CD8-positive, alpha-beta memory T cell (primary cell): Measurements from ENCODE around the gene CMYA5. TPM values are rescaled to one million over a fixed set of nuclear protein-coding genes. Genes with fewer than 3 reads are reported as not detected.

Experiments
- CTCF ChIA-PET: fragments of 350-600 bp; sonication (Branson Sonifier 250); formaldehyde crosslinking; loops from one replicate; lab custom pipeline; 2021; ENCODE audit warnings: antibody characterized with exemption; lab: Charles Lee
- POLR2A ChIA-PET: fragments of 350-600 bp; sonication (Branson Sonifier 250); formaldehyde crosslinking; loops from one replicate; lab custom pipeline; 2021; ENCODE audit warnings: antibody characterized with exemption; lab: Charles Lee
- DNase-seq, 5 donors: peaks; one replicate each; pipeline versions ENCODE4 v3.0.0 to v3.0.0-alpha.2; 2020 to 2022; ENCODE audit warnings: mixed read lengths in 1 of 5
- H3K27ac ChIP-seq: one replicate; pipeline ENCODE4 v1.7.0; 2013; ENCODE audit warnings: low read depth, mild to moderate bottlenecking, low read length, moderate library complexity
- H3K27me3 ChIP-seq: 2 replicates; pipeline ENCODE4 v1.7.0; 2013; ENCODE audit warnings: low read length, mild to moderate bottlenecking; ENCODE audit not compliant: insufficient read depth, poor library complexity, severe bottlenecking
- H3K36me3 ChIP-seq: 2 replicates; pipeline ENCODE4 v1.7.0; 2013; ENCODE audit warnings: mild to moderate bottlenecking, low read length, moderate library complexity; ENCODE audit not compliant: insufficient read depth
- H3K4me1 ChIP-seq: 2 replicates; pipeline ENCODE4 v1.7.0; 2013; ENCODE audit warnings: mild to moderate bottlenecking, low read length, moderate library complexity; ENCODE audit not compliant: insufficient read depth
- H3K4me3 ChIP-seq: 2 replicates; pipeline ENCODE4 v1.7.0; 2013; ENCODE audit warnings: mild to moderate bottlenecking, low read length
- H3K9me3 ChIP-seq: 2 replicates; pipeline ENCODE4 v1.7.0; 2013; ENCODE audit warnings: mild to moderate bottlenecking, low read length
- H3K27ac Mint-ChIP-seq, 8 donors: one replicate each; pipeline ENCODE4 v1.8.0; 2020 to 2021; ENCODE audit warnings: mixed read lengths in 8 of 8, mild to moderate bottlenecking in 6 of 8, inconsistent platforms in 3 of 8, moderate library complexity in 3 of 8
- H3K27me3 Mint-ChIP-seq, 2 donors: one replicate each; pipeline ENCODE4 v1.8.0; 2020 to 2021; ENCODE audit warnings: mixed read lengths in 2 of 2, mild to moderate bottlenecking in 1 of 2, moderate library complexity in 1 of 2
- H3K36me3 Mint-ChIP-seq, 3 donors: one replicate each; pipeline ENCODE4 v1.8.0; 2020 to 2021; ENCODE audit warnings: mixed read lengths in 3 of 3, inconsistent platforms in 1 of 3, mild to moderate bottlenecking in 1 of 3
- H3K4me1 Mint-ChIP-seq, 3 donors: one replicate each; pipeline ENCODE4 v1.8.0; 2020 to 2021; ENCODE audit warnings: mixed read lengths in 3 of 3, inconsistent platforms in 1 of 3, mild to moderate bottlenecking in 1 of 3
- H3K4me3 Mint-ChIP-seq, 7 donors: one replicate each; pipeline ENCODE4 v1.8.0; 2020 to 2021; ENCODE audit warnings: mixed read lengths in 7 of 7, mild to moderate bottlenecking in 6 of 7, moderate library complexity in 4 of 7, inconsistent platforms in 2 of 7
- H3K9me3 Mint-ChIP-seq, 5 donors: one replicate each; pipeline ENCODE4 v1.8.0; 2020 to 2022; ENCODE audit warnings: mixed read lengths in 5 of 5, mild to moderate bottlenecking in 3 of 5, moderate library complexity in 2 of 5, inconsistent platforms in 1 of 5
- polyA plus RNA-seq: library from polyadenylated mRNA; unstranded; fragments of 300-500 nt; fragmentation: Illumina TruSeq; gene quantifications from one replicate; pipeline ENCODE4 v1.2.3, GENCODE V29; 2021
- total RNA-seq, 2 experiments: library from RNA; stranded (reverse); gene quantifications; one replicate each; pipeline ENCODE4 v1.2.3, GENCODE V29; 2021

The CMYA5 gene
- total and polyA plus RNA-seq, 3 experiments from 2014 or later: 0.10 to 0.16 TPM; not detected in 1

DNA sequence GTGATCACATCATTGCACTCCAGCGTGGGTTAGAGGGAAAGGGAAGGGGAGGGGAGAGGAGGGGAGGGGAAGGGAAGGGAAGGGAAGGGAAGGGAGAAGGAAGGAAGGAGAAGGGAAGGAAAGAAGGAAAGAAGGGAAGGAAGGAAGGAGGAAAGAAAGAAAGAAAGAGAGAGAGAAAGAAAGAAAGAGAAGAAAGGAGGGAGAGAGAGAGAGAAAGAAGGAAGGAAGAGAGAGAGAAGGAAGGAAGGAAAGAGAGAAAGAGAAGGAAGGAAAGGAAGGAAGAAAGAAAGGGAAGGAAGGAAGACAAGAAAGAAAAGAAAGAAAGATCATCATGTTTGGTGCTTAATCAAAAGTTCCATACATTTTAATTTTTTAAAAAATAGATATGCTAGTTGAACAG, 136.2 kb downstream of the CMYA5 start:
- no peaks in the 10 kb centered on the region for H3K9me3 ChIP-seq
- H3K4me3 ChIP-seq: no peak overlapping the region
- Mint-ChIP-seq H3K9me3 (peaks cover 0 to 3% (median 0%) of the 10 kb centered on the region in 5 donors), H3K4me3 (no peak overlapping the region), H3K27ac (no peak overlapping the region), H3K36me3 (peaks cover 0 to 2% (median 0%) of the 10 kb centered on the region in 3 donors), H3K4me1 (no peaks in the 10 kb centered on the region), H3K27me3 (peaks cover 6 to 39% of the 10 kb centered on the region in 2 donors)
- H3K4me1 ChIP-seq: no peaks in the 10 kb centered on the region
- no peak overlapping the region for H3K27ac ChIP-seq
- H3K36me3 ChIP-seq: no peaks in the 10 kb centered on the region
- DNase-seq: no peak
- H3K27me3 ChIP-seq: no peaks in the 10 kb centered on the region
- ChIA-PET CTCF (no interaction called here), POLR2A (no interaction called here)

DNA sequence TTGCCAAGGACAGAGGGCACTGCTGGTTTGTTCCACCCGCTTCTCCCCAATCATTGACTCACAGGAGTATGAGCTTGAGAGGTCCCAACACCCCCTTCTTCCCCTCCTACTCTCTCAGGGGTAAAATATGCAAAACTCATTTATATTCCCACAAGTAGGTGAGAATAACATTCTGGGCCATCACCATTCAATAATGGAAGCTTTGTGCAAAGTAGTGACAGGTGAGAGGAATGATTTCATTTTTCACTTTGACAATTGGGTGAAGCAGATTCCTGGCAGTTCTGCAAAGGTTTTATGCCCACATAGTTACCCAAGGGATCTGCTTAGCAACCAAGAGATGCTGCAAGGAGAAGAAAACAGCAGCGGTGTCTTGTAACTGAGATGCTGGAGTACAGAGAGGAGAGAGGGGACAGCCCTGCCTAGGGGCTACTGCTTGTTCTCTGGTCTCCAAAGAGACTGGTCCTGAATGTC, 137.6 kb downstream of the CMYA5 start:
- ChIA-PET POLR2A (no interaction called here), CTCF (no interaction called here)

DNA sequence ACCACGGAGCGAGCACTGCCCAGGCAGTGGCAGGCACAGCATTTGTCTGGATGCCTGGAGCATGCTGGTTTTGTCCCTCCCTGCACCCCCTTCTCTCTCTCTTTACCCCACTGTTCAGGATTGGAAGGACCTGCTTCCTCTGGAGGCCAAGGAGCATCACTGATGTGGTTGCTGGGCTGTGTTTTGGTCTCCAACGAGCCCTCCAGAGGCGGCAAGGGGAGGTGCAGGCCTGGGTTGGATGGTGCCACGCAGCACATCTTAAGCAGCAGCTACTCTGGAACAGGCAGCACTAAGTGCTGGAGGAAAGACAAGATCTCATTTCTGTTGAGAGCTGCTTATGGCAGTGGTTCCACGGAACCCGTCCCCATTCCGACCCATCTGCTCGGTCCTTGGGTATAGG, 139.6 kb downstream of the CMYA5 start:
- Mint-ChIP-seq H3K27me3 (peaks cover 6 to 31% of the 10 kb centered on the region in 2 donors), H3K4me3 (no peak overlapping the region), H3K36me3 (peaks cover 0 to 2% (median 0%) of the 10 kb centered on the region in 3 donors), H3K9me3 (no peaks in the 10 kb centered on the region), H3K27ac (no peak overlapping the region), H3K4me1 (no peaks in the 10 kb centered on the region)
- Histone ChIP-seq H3K36me3 (no peaks in the 10 kb centered on the region), H3K9me3 (no peaks in the 10 kb centered on the region), H3K4me1 (no peaks in the 10 kb centered on the region), H3K27me3 (no peaks in the 10 kb centered on the region), H3K27ac (no peak overlapping the region), H3K4me3 (no peak overlapping the region)
- DNase-seq: no peak
- ChIA-PET POLR2A (no interaction called here), CTCF (no interaction called here)

More for the DNA sequence above, 137.6 kb downstream of the CMYA5 start:
- Histone ChIP-seq H3K4me3 (no peak overlapping the region), H3K27me3 (no peaks in the 10 kb centered on the region), H3K4me1 (no peaks in the 10 kb centered on the region), H3K27ac (no peak overlapping the region), H3K36me3 (no peaks in the 10 kb centered on the region), H3K9me3 (no peaks in the 10 kb centered on the region)
- peaks cover 6 to 39% of the 10 kb centered on the region in 2 donors for H3K27me3 Mint-ChIP-seq
- H3K9me3 Mint-ChIP-seq: no peaks in the 10 kb centered on the region
- DNase-seq: no peak
- H3K4me1 Mint-ChIP-seq: no peaks in the 10 kb centered on the region
- peaks cover 0 to 2% (median 0%) of the 10 kb centered on the region in 3 donors for H3K36me3 Mint-ChIP-seq
- H3K27ac Mint-ChIP-seq: no peak overlapping the region
- no peak overlapping the region for H3K4me3 Mint-ChIP-seq

DNA sequence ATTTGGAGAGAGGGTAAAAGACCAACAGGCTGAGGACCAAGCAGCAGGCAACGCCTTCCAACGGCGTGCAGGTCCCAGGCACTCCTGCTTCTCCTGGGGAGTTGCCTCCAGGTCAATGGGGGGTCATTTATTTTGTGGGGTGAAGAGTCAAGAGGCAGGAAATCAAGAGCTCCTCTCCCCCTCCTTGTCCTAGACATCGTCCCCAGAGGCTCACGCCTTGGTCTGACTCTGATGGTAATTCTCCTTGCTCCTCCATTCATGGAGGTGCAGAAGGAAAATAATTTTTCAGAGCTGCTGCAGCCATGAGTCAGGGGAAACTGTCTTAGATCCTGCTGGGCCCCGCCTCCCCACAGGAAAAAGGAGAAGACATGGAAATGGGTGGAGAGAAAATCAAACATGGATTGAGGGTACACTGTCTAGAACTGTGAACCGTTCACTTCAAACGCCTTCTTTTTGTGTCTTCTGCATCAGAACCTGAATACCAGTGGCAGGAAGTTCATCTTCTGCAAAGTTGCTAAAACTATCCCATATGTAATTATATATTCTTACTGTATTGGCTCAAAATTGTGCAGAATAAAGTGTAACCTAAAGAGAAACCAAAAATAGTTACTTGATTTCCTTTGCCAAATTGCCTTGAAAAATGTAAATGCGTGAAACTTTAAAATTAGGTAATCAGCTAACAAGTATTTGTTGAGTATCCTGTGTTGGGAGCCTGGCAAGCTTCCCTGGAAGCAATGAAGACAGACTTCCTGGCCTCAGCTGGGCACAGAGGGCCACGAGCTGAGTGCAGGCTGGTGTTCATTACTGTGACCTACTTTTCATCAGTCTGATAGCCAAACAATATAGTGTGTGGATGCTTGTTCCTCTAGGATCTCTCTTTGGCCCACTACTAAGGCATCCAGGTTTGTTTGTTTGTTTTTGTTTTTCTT, 142.0 kb downstream of the CMYA5 start:
- H3K9me3 ChIP-seq: no peaks in the 10 kb centered on the region
- H3K27ac ChIP-seq: no peak overlapping the region
- CTCF ChIA-PET: no interaction called here
- H3K4me1 ChIP-seq: no peaks in the 10 kb centered on the region
- no peaks in the 10 kb centered on the region for H3K9me3 Mint-ChIP-seq
- H3K4me3 Mint-ChIP-seq: no peak overlapping the region
- no peaks in the 10 kb centered on the region for H3K36me3 Mint-ChIP-seq
- no peaks in the 10 kb centered on the region for H3K4me1 Mint-ChIP-seq
- DNase-seq: no peak
- H3K27ac Mint-ChIP-seq: peak overlapping the region in 1 of 8 donors; percentile 8
- H3K4me3 ChIP-seq: no peak overlapping the region
- no peaks in the 10 kb centered on the region for H3K36me3 ChIP-seq
- no peaks in the 10 kb centered on the region for H3K27me3 ChIP-seq
- POLR2A ChIA-PET: no interaction called here
- H3K27me3 Mint-ChIP-seq: peaks cover 0 to 20% of the 10 kb centered on the region in 2 donors

DNA sequence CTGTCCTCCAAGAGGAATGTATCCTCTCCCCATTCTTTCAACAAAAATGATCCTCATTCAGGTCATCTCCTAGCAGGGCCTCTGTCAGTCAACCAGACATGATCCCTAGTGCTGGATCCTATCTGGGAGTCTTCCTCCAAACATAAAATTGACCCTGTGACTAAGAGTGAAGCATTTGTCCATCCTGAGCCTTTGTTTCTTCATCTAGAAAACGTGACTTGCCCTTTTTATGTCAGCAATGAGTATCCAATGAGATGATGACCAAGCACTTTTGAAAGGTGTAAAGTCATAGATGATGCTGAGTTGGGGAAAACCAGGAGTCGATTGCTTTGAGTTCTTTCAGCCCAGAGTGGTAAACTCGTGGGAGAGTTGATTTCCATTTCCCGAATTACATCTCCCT, 143.3 kb downstream of the CMYA5 start:
- no peak overlapping the region for H3K4me3 Mint-ChIP-seq
- no peaks in the 10 kb centered on the region for H3K36me3 ChIP-seq
- no peaks in the 10 kb centered on the region for H3K4me1 ChIP-seq
- H3K9me3 ChIP-seq: no peaks in the 10 kb centered on the region
- H3K36me3 Mint-ChIP-seq: no peaks in the 10 kb centered on the region
- no peak overlapping the region for H3K4me3 ChIP-seq
- ChIA-PET POLR2A (no interaction called here), CTCF (no interaction called here)
- peaks cover 3 to 20% of the 10 kb centered on the region in 2 donors for H3K27me3 Mint-ChIP-seq
- no peaks in the 10 kb centered on the region for H3K27me3 ChIP-seq
- no peaks in the 10 kb centered on the region for H3K9me3 Mint-ChIP-seq
- H3K27ac ChIP-seq: no peak overlapping the region
- no peaks in the 10 kb centered on the region for H3K4me1 Mint-ChIP-seq
- DNase-seq: no peak
- no peak overlapping the region for H3K27ac Mint-ChIP-seq

DNA sequence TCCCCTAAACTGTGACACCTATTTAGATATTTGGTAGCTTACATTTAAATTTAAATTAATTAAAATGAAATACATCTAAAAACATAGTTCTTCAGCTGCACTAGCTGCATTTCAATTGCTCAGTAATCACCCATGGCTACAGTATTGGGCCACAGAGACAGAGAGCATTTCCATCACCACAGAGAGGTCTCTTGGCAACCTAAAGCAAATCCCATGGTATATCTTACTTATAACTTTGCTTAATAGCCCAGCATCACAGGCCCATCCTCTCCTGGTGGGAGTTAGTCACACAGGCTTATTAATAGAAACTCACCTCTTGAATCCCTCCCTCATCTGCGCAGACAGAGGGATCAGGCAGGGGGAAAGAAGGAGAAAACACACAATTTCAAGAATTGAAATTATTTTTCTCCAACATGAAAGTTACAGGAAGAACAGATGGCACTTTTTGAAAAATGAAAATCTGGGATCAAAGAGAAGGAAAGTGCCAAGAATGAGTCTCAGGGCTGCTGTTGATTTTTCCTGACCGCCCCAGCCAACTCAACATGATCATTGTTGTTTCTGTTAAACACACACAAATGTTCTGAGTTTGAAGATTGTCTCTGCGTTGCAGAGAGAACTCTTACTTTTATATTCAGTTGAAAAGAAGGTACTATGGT, 144.6 kb downstream of the CMYA5 start:
- POLR2A ChIA-PET: no interaction called here
- H3K27ac Mint-ChIP-seq: peak overlapping the region in 1 of 8 donors; percentile 61
- H3K27me3 ChIP-seq: no peaks in the 10 kb centered on the region
- DNase-seq: no peak
- no peaks in the 10 kb centered on the region for H3K36me3 ChIP-seq
- H3K27ac ChIP-seq: no peak overlapping the region
- H3K27me3 Mint-ChIP-seq: peaks cover 3 to 14% of the 10 kb centered on the region in 2 donors
- CTCF ChIA-PET: interaction anchor here (1.0 kb wide), 1 partner anchor 24 kb away, joined by 3 read pairs; no protein-coding TSS in a partner anchor
- H3K4me1 ChIP-seq: no peaks in the 10 kb centered on the region
- H3K9me3 Mint-ChIP-seq: no peaks in the 10 kb centered on the region
- no peak overlapping the region for H3K4me3 Mint-ChIP-seq
- no peak overlapping the region for H3K4me3 ChIP-seq
- H3K36me3 Mint-ChIP-seq: no peaks in the 10 kb centered on the region
- H3K9me3 ChIP-seq: no peaks in the 10 kb centered on the region
- no peaks in the 10 kb centered on the region for H3K4me1 Mint-ChIP-seq

DNA sequence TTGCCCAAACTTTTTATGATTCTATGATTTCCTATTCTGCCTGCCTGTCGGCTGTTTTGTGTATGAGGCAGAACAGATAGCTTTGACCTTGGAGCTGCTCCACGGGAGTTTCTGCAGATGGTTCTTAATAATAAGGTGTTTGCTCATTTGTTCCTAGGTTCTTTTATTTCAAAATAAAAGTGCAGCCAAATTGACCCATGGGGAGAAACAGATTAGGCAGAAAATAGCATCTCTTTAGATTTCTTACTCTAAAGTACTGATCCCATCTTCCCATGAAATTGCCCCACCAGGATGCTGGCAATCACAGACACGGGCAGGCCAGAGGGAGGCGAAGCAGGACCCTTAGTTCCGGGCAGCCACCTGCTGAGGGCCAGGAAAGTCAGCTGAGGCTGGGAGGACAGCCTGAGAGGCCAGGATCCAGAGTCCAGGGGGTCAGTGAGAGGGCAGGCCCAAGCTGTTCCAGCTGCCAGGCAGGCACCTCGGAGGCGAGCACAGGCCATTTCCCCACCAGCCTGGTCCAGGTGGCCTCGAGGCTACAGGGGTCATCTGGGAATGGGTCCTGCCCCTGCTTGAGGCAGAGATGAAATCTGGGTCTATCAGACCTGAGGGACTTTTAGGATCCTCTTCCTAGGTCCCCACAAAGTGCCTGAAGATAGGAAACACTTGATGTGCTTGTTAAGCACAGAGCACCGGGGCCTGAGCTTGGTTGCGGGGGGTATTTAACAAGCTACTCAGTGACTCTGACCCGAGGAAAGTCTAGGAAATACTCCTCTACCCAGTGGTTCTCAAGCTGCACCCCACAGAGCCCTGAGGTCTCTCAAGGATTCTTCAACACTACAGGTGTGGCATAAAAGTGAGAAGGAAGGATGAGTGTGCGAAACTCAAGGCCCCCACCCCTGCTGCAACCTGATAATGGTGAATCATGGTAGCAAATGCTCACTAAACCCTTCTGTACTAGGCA, 145.4 kb downstream of the CMYA5 start:
- POLR2A ChIA-PET: no interaction called here
- no peaks in the 10 kb centered on the region for H3K9me3 ChIP-seq
- Mint-ChIP-seq H3K36me3 (no peaks in the 10 kb centered on the region), H3K27ac (no peak overlapping the region), H3K4me3 (no peak overlapping the region), H3K4me1 (no peaks in the 10 kb centered on the region), H3K27me3 (peaks cover 6 to 8% of the 10 kb centered on the region in 2 donors), H3K9me3 (no peaks in the 10 kb centered on the region)
- no peak for DNase-seq
- no peaks in the 10 kb centered on the region for H3K36me3 ChIP-seq
- H3K27me3 ChIP-seq: no peaks in the 10 kb centered on the region
- H3K4me3 ChIP-seq: no peak overlapping the region
- H3K27ac ChIP-seq: no peak overlapping the region
- CTCF ChIA-PET: interaction anchor here (0.5 to 1.0 kb wide), 2 partner anchors 23 to 438 kb away, joined by 3 to 4 read pairs; no protein-coding TSS in a partner anchor
- H3K4me1 ChIP-seq: no peaks in the 10 kb centered on the region
